K562 (cell line): ENCODE data around the gene TEX264. TPM values are rescaled to one million over a fixed set of nuclear protein-coding genes. Genes with fewer than 3 reads are reported as not detected.

Source experiments
- ARID1B ChIP-seq: fragments of 450-650 bp; IDR thresholded peaks from 2 replicates; pipeline ENCODE4 v1.6.1; 2016; ENCODE audit warnings: antibody characterized with exemption, mild to moderate bottlenecking, inconsistent platforms
- CHAMP1 ChIP-seq: fragments of 450-650 bp; IDR thresholded peaks from 2 replicates; pipeline ENCODE4 v1.6.1; 2016; ENCODE audit warnings: mild to moderate bottlenecking
- DEAF1 ChIP-seq: fragments of 450-650 bp; formaldehyde crosslinking; IDR thresholded peaks from 2 replicates; pipeline ENCODE4 v1.4.0; 2020; ENCODE audit warnings: mild to moderate bottlenecking, moderate library complexity
- GATA2 ChIP-seq: sonication (generic); formaldehyde crosslinking; IDR thresholded peaks from 2 replicates; pipeline ENCODE4 v1.4.0; 2020; ENCODE audit warnings: mild to moderate bottlenecking, missing genetic modification reagents
- LEF1 ChIP-seq: fragments of 450-650 bp; IDR thresholded peaks from 2 replicates; pipeline ENCODE4 v1.6.1; 2016; ENCODE audit warnings: mild to moderate bottlenecking
- MCM7 ChIP-seq, 2 experiments: fragments of 450-650 bp; IDR thresholded peaks; 2 replicates each; pipeline ENCODE4 v1.6.1; 2016 to 2018
- MTA3 ChIP-seq: fragments of 450-650 bp; formaldehyde crosslinking; IDR thresholded peaks from 2 replicates; pipeline ENCODE4 v1.6.1; 2017; ENCODE audit warnings: mild to moderate bottlenecking, borderline replicate concordance
- SP1 ChIP-seq: sonication (generic); formaldehyde crosslinking; IDR thresholded peaks from 2 replicates; pipeline ENCODE4 v1.8.1; 2022; ENCODE audit warnings: mild to moderate bottlenecking, missing genetic modification reagents
- SRSF3 ChIP-seq: fragments of 200-400 bp; formaldehyde crosslinking; IDR thresholded peaks from 2 replicates; pipeline ENCODE4 v1.6.1; 2016; ENCODE audit warnings: mild to moderate bottlenecking, low read length, moderate library complexity; ENCODE audit not compliant: insufficient read depth
- TCF3 ChIP-seq: sonication (generic); formaldehyde crosslinking; IDR thresholded peaks from 2 replicates; pipeline ENCODE4 v1.4.0; 2020; ENCODE audit warnings: mild to moderate bottlenecking, missing genetic modification reagents
- U2AF1 ChIP-seq: fragments of 200-400 bp; formaldehyde crosslinking; optimal IDR thresholded peaks from 2 replicates; pipeline ENCODE3; 2017; ENCODE audit warnings: mild to moderate bottlenecking, low read depth, low read length, moderate library complexity
- ZNF140 ChIP-seq: fragments of 250-450 bp; sonication (Bioruptor Pico); IDR thresholded peaks from 2 replicates; pipeline ENCODE4 v1.8.0; 2021; ENCODE audit warnings: moderate library complexity, mild to moderate bottlenecking, inconsistent platforms
- ZNF551 ChIP-seq: fragments of 250-450 bp; sonication (Bioruptor Pico); IDR thresholded peaks from 2 replicates; pipeline ENCODE4 v1.5.0; 2021; ENCODE audit warnings: mild to moderate bottlenecking, moderate library complexity
- polyA plus RNA-seq, 8 experiments: library from polyadenylated mRNA; depleted of rRNA in 4 of 8; stranded (reverse) in 5 of 8; unstranded in 3 of 8; fragments of >200 nt; fragmentation: Nextera tagmentation in 2 of 8; fragmentation: Illumina TruSeq in 1 of 8; extraction: Ambion mirVana in 2 of 8; extraction: Trizol in 1 of 8; gene quantifications; 2 replicates each; pipeline versions ENCODE4 v1.2.1 to v1.2.3, GENCODE V29; 2011 to 2014; ENCODE audit warnings: inconsistent platforms in 1 of 8, missing spikeins in 1 of 8
- total RNA-seq, 7 experiments: library from RNA; depleted of rRNA in 6 of 7; stranded (reverse); fragments of >200 nt in 6 of 7; fragmentation: Illumina TruSeq in 2 of 7; extraction: Trizol in 2 of 7; gene quantifications; 2 replicates each; pipeline versions ENCODE4 v1.2.1 to v1.2.3, GENCODE V29; 2011 to 2021; ENCODE audit warnings: low replicate concordance in 1 of 7
- TF ChIP-seq, protein P1 (sequence below): fragments of 200-400 bp; formaldehyde crosslinking; IDR thresholded peaks from 2 replicates; pipeline ENCODE4 v1.6.1; 2017; ENCODE audit warnings: mild to moderate bottlenecking, low read depth, low read length, moderate library complexity
- TF ChIP-seq, protein P2 (sequence below): sonication (generic); formaldehyde crosslinking; IDR thresholded peaks from 2 replicates; pipeline ENCODE4 v1.9.0; 2022; ENCODE audit warnings: mild to moderate bottlenecking, missing genetic modification reagents

Gene TEX264
- total and polyA plus RNA-seq, 9 of the 15 experiments (the other 6 are each of a cell fraction or from before 2014, with no cell fraction given): 4.1 to 47.0 (median 31.0) TPM

- TF ChIP-seq, protein P1, sequence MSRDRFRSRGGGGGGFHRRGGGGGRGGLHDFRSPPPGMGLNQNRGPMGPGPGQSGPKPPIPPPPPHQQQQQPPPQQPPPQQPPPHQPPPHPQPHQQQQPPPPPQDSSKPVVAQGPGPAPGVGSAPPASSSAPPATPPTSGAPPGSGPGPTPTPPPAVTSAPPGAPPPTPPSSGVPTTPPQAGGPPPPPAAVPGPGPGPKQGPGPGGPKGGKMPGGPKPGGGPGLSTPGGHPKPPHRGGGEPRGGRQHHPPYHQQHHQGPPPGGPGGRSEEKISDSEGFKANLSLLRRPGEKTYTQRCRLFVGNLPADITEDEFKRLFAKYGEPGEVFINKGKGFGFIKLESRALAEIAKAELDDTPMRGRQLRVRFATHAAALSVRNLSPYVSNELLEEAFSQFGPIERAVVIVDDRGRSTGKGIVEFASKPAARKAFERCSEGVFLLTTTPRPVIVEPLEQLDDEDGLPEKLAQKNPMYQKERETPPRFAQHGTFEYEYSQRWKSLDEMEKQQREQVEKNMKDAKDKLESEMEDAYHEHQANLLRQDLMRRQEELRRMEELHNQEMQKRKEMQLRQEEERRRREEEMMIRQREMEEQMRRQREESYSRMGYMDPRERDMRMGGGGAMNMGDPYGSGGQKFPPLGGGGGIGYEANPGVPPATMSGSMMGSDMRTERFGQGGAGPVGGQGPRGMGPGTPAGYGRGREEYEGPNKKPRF: no peak
- TF ChIP-seq SRSF3: no peak
- no peak for TF ChIP-seq U2AF1
- TF ChIP-seq, protein P2, sequence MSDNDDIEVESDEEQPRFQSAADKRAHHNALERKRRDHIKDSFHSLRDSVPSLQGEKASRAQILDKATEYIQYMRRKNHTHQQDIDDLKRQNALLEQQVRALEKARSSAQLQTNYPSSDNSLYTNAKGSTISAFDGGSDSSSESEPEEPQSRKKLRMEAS: no peak
- peak; percentile 58 for TF ChIP-seq GATA2
- peak; percentile 55; the same call in 1 of the 2 replicates for TF ChIP-seq MTA3
- TF ChIP-seq SP1 (CRISPR knock-in tag): no peak
- TF ChIP-seq CHAMP1: no peak
- no peak for TF ChIP-seq MCM7 (IDR thresholded peaks at IDR 0.05)
- peak; percentile 76 for TF ChIP-seq DEAF1
- peak; percentile 78 for TF ChIP-seq TCF3 (CRISPR knock-in tag)
- TF ChIP-seq ZNF140 (CRISPR knock-in tag): no peak
- peak; percentile 41; the same call in 1 of the 2 replicates for TF ChIP-seq ARID1B
- no peak for TF ChIP-seq LEF1
- TF ChIP-seq ZNF551 (CRISPR knock-in tag): no peak
Measured at GRCh38 chr3:51682079-51682478, 11.0 kb downstream of the TEX264 start (continued).
